SK-N-SH (cell line): ENCODE results near the gene PRPH. TPM values are rescaled to one million over a fixed set of nuclear protein-coding genes. Genes with fewer than 3 reads are reported as not detected.

ENCODE experiments used
- CTCF ChIA-PET: fragments of 300-600, 350-600 bp; formaldehyde crosslinking; extraction: SDS; loops from one replicate; lab custom pipeline; 2021; lab: Yijun Ruan, JAX
- POLR2A ChIA-PET: fragments of 350-600 bp; sonication (Branson Sonifier 250); formaldehyde crosslinking; extraction: SDS; loops from one replicate; lab custom pipeline; 2020; ENCODE audit warnings: antibody characterized with exemption, inconsistent platforms; lab: Yijun Ruan, JAX
- DNase-seq: peaks from one replicate; pipeline ENCODE4 v3.0.0; 2012
- H2AFZ ChIP-seq: fragments of 200-600 bp; sonication (generic); 2 replicates; pipeline ENCODE4 v1.8.1; 2016; ENCODE audit warnings: antibody characterized with exemption, mild to moderate bottlenecking, low read depth
- H3F3A ChIP-seq: fragments of 200-600 bp; sonication (generic); replicated peaks from 2 replicates; pipeline ENCODE3; 2016; ENCODE audit warnings: antibody characterized with exemption, mild to moderate bottlenecking; ENCODE audit not compliant: insufficient read depth
- H3K27ac ChIP-seq, 2 experiments: fragments of 200-500 bp in 1 of 2; fragments of 200-600 bp in 1 of 2; sonication (Bioruptor generic) in 1 of 2; sonication (generic), shearing (Covaris generic) in 1 of 2; 2 replicates each; pipeline versions ENCODE4 v1.5.1 to v1.6.1; 2014 to 2016; ENCODE audit warnings: low read depth in 2 of 2, inconsistent platforms in 1 of 2, low read length in 1 of 2, mild to moderate bottlenecking in 1 of 2, mixed read lengths in 1 of 2
- H3K27me3 ChIP-seq: fragments of 200-600 bp; sonication (generic), shearing (Covaris generic); 2 replicates; pipeline ENCODE4 v1.6.1; 2016; ENCODE audit warnings: mixed run types; ENCODE audit not compliant: insufficient read depth
- H3K36me3 ChIP-seq, 2 experiments: fragments of 200-500 bp in 1 of 2; fragments of 200-600 bp in 1 of 2; sonication (Bioruptor generic) in 1 of 2; sonication (generic) in 1 of 2; replicated peaks in 1 of 2; 2 replicates each; pipeline versions ENCODE3 to v1.5.1; 2014 to 2016; ENCODE audit warnings: low read length in 1 of 2, mild to moderate bottlenecking in 1 of 2; ENCODE audit not compliant: insufficient read depth in 2 of 2, control insufficient read depth in 1 of 2
- H3K4me1 ChIP-seq, 2 experiments: fragments of 200-500 bp in 1 of 2; fragments of 200-600 bp in 1 of 2; sonication (Bioruptor generic) in 1 of 2; sonication (generic), shearing (Covaris generic) in 1 of 2; 2 replicates each; pipeline versions ENCODE4 v1.5.1 to v1.6.1; 2014 to 2016; ENCODE audit warnings: low read depth in 1 of 2, low read length in 1 of 2, mixed run types in 1 of 2; ENCODE audit not compliant: insufficient read depth in 2 of 2, control insufficient read depth in 1 of 2
- H3K4me2 ChIP-seq: fragments of 200-600 bp; sonication (generic), shearing (Covaris generic); 2 replicates; pipeline ENCODE4 v1.6.1; 2017; ENCODE audit warnings: mixed run types
- H3K4me3 ChIP-seq, 2 experiments: fragments of 200-500 bp in 1 of 2; fragments of 200-600 bp in 1 of 2; sonication (Bioruptor generic) in 1 of 2; sonication (generic), shearing (Covaris generic) in 1 of 2; 2 replicates each; pipeline versions ENCODE4 v1.5.1 to v1.8.1; 2014 to 2016; ENCODE audit warnings: low read depth in 2 of 2, inconsistent platforms in 1 of 2, low read length in 1 of 2, mild to moderate bottlenecking in 1 of 2, mixed read lengths in 1 of 2, moderate library complexity in 1 of 2
- H3K79me2 ChIP-seq: fragments of 200-600 bp; sonication (generic); 2 replicates; pipeline ENCODE4 v1.8.1; 2017; ENCODE audit warnings: mild to moderate bottlenecking; ENCODE audit not compliant: insufficient read depth
- H3K9ac ChIP-seq: fragments of 200-600 bp; sonication (generic); 2 replicates; pipeline ENCODE4 v1.6.1; 2017; ENCODE audit warnings: mixed run types
- H3K9me2 ChIP-seq: fragments of 200-600 bp; sonication (generic); 2 replicates; pipeline ENCODE4 v1.6.1; 2017; ENCODE audit warnings: mixed run types
- H3K9me3 ChIP-seq: fragments of 200-600 bp; sonication (generic); 2 replicates; pipeline ENCODE4 v1.6.1; 2017; ENCODE audit warnings: mixed run types, mild to moderate bottlenecking, moderate library complexity
- H4K20me1 ChIP-seq: fragments of 200-600 bp; sonication (generic); 2 replicates; pipeline ENCODE4 v1.6.1; 2017; ENCODE audit warnings: mild to moderate bottlenecking, mixed run types; ENCODE audit not compliant: insufficient read depth
- CHD2 ChIP-seq: fragments of 150-350 bp; IDR thresholded peaks from 2 replicates; pipeline ENCODE4 v1.6.1; 2018; ENCODE audit warnings: low read length; ENCODE audit not compliant: partially characterized antibody
- CTCF ChIP-seq: fragments of 200-600 bp; sonication (generic); IDR thresholded peaks from 2 replicates; pipeline ENCODE4 v1.6.1; 2017; ENCODE audit warnings: antibody characterized with exemption, mild to moderate bottlenecking, moderate library complexity
- ELF1 ChIP-seq: IDR thresholded peaks from 2 replicates; pipeline ENCODE4 v1.4.0; 2012
- EP300 ChIP-seq, 2 experiments: IDR thresholded peaks; 2 replicates each; pipeline versions ENCODE4 v1.4.0 to v1.6.1; 2012; ENCODE audit warnings: borderline replicate concordance in 1 of 2, low read depth in 1 of 2, low read length in 1 of 2
- FOXJ3 ChIP-seq: sonication (generic); formaldehyde crosslinking; IDR thresholded peaks from 2 replicates; pipeline ENCODE4 v1.5.1; 2020; ENCODE audit warnings: mild to moderate bottlenecking, missing genetic modification reagents
- FOXM1 ChIP-seq: IDR thresholded peaks from 2 replicates; pipeline ENCODE4 v1.4.0; 2012; ENCODE audit warnings: low read depth, mild to moderate bottlenecking
- GABPA ChIP-seq: IDR thresholded peaks from 2 replicates; pipeline ENCODE4 v1.4.0; 2012; ENCODE audit warnings: low read depth, mild to moderate bottlenecking
- JUND ChIP-seq: IDR thresholded peaks from 2 replicates; pipeline ENCODE4 v1.4.0; 2012
- POLR2AphosphoS5 ChIP-seq: IDR thresholded peaks from 2 replicates; pipeline ENCODE4 v1.6.1; 2012; ENCODE audit warnings: low read depth, low read length
- RAD21 ChIP-seq: IDR thresholded peaks from 2 replicates; pipeline ENCODE4 v1.6.1; 2012; ENCODE audit warnings: mild to moderate bottlenecking, low read length
- RCOR1 ChIP-seq: fragments of 150-350 bp; IDR thresholded peaks from 2 replicates; pipeline ENCODE4 v1.6.1; 2017; ENCODE audit warnings: antibody characterized with exemption, low read length
- REST ChIP-seq: IDR thresholded peaks from 2 replicates; pipeline ENCODE4 v1.6.1; 2012; ENCODE audit warnings: mild to moderate bottlenecking, low read depth, low read length, moderate library complexity
- RXRA ChIP-seq: IDR thresholded peaks from 2 replicates; pipeline ENCODE4 v1.4.0; 2012; ENCODE audit warnings: low read depth, mild to moderate bottlenecking, borderline replicate concordance
- WGBS: methylation state at CpG from one replicate; pipeline ENCODE4 v1.1.6; 2017; ENCODE audit warnings: low lambda C conversion rate; 5-methylcytosine and 5-hydroxymethylcytosine counted together
- polyA plus RNA-seq, 3 experiments: library from polyadenylated mRNA; depleted of rRNA; stranded (reverse); fragments of >200 nt; gene quantifications; 2 replicates each; pipeline ENCODE4 v1.2.3, GENCODE V29; 2012
- TF ChIP-seq, protein P1 (sequence below): IDR thresholded peaks from 2 replicates; pipeline ENCODE4 v1.4.0; 2012; ENCODE audit warnings: low read depth, borderline replicate concordance
- TF ChIP-seq, protein P2 (sequence below): IDR thresholded peaks from 2 replicates; pipeline ENCODE4; 2012
- TF ChIP-seq, protein P3 (sequence below): fragments of 150-350 bp; IDR thresholded peaks from 2 replicates; pipeline ENCODE4 v1.6.1; 2016; ENCODE audit warnings: mild to moderate bottlenecking, low read depth, low read length
- TF ChIP-seq, protein P4 (sequence below): IDR thresholded peaks from 2 replicates; pipeline ENCODE4 v1.4.0; 2012; ENCODE audit warnings: low read depth, borderline replicate concordance

Gene PRPH
- polyA plus RNA-seq, 1 of the 3 experiments (the other 2 are of a cell fraction): 1.9 TPM

- H3K4me1 ChIP-seq: peaks cover 0 to 3% of the 10 kb centered on the region in 2 experiments; a peak in 1 of 4 replicates
- no peak overlapping the region for H3K9ac ChIP-seq
- ChIA-PET CTCF (interaction anchor here (5.4 to 15.9 kb wide), 2 partner anchors 14 to 35 kb away, joined by 88 to 658 read pairs; partner anchors contain the start of gene PRPH), POLR2A (no interaction called here)
- H3F3A ChIP-seq: peaks cover 14% of the 10 kb centered on the region
- H3K79me2 ChIP-seq: peaks cover 11% of the 10 kb centered on the region
- peaks cover 2 to 19% of the 10 kb centered on the region in 2 experiments for H3K36me3 ChIP-seq
- no peak for DNase-seq
- no peak overlapping the region for H3K4me2 ChIP-seq
- no peaks in the 10 kb centered on the region for H4K20me1 ChIP-seq
- no peak overlapping the region for H3K4me3 ChIP-seq
- H3K27ac ChIP-seq: no peak overlapping the region
- H3K9me2 ChIP-seq: no peaks in the 10 kb centered on the region
- 92% methylated on average over 12 of the region's 12 CpGs for WGBS
- H2AFZ ChIP-seq: no peak overlapping the region
- no peak for TF ChIP-seq ELF1
- TF ChIP-seq, protein P1, sequence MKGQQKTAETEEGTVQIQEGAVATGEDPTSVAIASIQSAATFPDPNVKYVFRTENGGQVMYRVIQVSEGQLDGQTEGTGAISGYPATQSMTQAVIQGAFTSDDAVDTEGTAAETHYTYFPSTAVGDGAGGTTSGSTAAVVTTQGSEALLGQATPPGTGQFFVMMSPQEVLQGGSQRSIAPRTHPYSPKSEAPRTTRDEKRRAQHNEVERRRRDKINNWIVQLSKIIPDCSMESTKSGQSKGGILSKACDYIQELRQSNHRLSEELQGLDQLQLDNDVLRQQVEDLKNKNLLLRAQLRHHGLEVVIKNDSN: no peak
- TF ChIP-seq, protein P2, sequence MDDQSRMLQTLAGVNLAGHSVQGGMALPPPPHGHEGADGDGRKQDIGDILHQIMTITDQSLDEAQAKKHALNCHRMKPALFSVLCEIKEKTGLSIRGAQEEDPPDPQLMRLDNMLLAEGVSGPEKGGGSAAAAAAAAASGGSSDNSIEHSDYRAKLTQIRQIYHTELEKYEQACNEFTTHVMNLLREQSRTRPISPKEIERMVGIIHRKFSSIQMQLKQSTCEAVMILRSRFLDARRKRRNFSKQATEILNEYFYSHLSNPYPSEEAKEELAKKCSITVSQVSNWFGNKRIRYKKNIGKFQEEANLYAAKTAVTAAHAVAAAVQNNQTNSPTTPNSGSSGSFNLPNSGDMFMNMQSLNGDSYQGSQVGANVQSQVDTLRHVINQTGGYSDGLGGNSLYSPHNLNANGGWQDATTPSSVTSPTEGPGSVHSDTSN: no peak
- no peak for TF ChIP-seq POLR2AphosphoS5
- no peak for TF ChIP-seq REST
- no peak for TF ChIP-seq JUND
- no peak for TF ChIP-seq EP300 (IDR thresholded peaks at IDR 0.05; ENCODE audit: borderline replicate concordance in 1 of 2, low read depth in 1 of 2, low read length in 1 of 2)
- TF ChIP-seq FOXJ3 (CRISPR knock-in tag): no peak
- TF ChIP-seq RAD21: no peak
- no peak for TF ChIP-seq CTCF
- no peak for TF ChIP-seq RCOR1
- TF ChIP-seq, protein P3, sequence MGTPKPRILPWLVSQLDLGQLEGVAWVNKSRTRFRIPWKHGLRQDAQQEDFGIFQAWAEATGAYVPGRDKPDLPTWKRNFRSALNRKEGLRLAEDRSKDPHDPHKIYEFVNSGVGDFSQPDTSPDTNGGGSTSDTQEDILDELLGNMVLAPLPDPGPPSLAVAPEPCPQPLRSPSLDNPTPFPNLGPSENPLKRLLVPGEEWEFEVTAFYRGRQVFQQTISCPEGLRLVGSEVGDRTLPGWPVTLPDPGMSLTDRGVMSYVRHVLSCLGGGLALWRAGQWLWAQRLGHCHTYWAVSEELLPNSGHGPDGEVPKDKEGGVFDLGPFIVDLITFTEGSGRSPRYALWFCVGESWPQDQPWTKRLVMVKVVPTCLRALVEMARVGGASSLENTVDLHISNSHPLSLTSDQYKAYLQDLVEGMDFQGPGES: no peak
- no peak for TF ChIP-seq RXRA
- TF ChIP-seq FOXM1: no peak
- TF ChIP-seq GABPA: no peak
- TF ChIP-seq, protein P4, sequence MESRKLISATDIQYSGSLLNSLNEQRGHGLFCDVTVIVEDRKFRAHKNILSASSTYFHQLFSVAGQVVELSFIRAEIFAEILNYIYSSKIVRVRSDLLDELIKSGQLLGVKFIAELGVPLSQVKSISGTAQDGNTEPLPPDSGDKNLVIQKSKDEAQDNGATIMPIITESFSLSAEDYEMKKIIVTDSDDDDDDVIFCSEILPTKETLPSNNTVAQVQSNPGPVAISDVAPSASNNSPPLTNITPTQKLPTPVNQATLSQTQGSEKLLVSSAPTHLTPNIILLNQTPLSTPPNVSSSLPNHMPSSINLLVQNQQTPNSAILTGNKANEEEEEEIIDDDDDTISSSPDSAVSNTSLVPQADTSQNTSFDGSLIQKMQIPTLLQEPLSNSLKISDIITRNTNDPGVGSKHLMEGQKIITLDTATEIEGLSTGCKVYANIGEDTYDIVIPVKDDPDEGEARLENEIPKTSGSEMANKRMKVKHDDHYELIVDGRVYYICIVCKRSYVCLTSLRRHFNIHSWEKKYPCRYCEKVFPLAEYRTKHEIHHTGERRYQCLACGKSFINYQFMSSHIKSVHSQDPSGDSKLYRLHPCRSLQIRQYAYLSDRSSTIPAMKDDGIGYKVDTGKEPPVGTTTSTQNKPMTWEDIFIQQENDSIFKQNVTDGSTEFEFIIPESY: no peak
- no peak for TF ChIP-seq CHD2
- H3K27me3 ChIP-seq: no peaks in the 10 kb centered on the region
- no peaks in the 10 kb centered on the region for H3K9me3 ChIP-seq
These were observed 33.9 kb downstream of the PRPH start for GRCh38 chr12:49328816-49329215.
